OCI-LY1 (cell line): ENCODE results near the gene CIB4.

ENCODE experiments used
- CTCF ChIP-seq: fragments of 200-600 bp; sonication (generic), shearing (Covaris generic); IDR thresholded peaks from 2 replicates; pipeline ENCODE4 v1.5.1; 2017; ENCODE audit warnings: mild to moderate bottlenecking, antibody characterized with exemption, low read length, moderate library complexity, mixed read lengths
- EZH2 ChIP-seq: fragments of 200-600 bp; sonication (generic), shearing (Covaris generic); IDR thresholded peaks from 2 replicates; pipeline ENCODE4 v1.8.0; 2017; ENCODE audit warnings: borderline replicate concordance, mixed run types, mild to moderate bottlenecking, antibody characterized with exemption, low read length, moderate library complexity, mixed read lengths

DNA sequence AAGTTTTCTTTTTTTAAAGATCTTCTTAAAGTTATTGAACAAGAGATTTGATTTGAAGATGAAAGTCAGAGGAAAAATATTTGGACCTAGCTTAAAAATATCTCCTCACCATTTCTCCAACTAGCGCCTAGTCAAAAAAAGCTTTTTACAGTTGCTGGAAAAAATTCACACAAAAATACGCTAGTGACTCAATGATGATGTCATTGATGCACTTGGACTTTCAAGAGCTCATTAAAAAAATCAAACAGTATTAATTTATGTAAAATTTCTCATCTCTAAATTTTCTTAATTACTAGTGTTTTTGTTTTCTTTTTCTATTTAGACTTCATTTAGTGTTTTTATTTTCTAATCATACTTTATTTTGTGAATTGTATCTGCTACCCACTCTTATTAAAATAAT, 41.8 kb downstream of the CIB4 start:
- TF ChIP-seq CTCF (no peak), EZH2 (no peak)
